ENCODE measurements around the gene TP63.

DNA sequence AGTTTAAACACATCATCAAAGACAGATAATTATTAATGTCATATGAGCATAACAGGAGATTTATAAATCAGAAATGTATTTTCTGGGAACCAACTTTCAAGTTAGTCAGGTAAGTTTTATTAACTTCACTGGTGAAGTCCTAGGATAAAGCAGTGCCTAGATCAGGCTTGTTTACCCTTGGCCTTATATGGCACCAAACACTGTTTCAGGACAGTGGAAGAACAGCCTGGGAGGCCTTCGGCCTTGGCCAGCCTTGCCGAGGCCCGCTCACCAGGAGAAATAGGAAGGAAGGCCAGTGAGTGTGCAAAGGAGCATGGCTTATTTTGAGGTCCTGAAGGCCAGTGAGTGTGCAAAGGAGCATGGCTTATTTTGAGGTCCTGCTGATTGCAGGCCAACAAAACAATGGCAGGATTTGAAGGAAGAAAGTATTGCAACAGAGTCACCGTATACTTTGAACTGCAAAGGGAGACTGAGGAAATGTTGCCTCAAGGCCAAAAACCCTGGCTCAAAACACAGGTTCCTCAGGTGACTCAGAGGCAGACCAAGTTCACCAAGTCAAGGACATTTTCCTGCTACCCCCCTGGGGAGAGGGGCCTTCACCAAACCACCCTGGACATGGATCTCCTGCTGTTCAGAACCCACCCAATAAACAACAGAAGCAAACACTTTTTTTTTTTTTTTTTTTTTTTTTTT lies 174.3 kb downstream of the TP63 start:
- TF ChIP-seq, protein P1, sequence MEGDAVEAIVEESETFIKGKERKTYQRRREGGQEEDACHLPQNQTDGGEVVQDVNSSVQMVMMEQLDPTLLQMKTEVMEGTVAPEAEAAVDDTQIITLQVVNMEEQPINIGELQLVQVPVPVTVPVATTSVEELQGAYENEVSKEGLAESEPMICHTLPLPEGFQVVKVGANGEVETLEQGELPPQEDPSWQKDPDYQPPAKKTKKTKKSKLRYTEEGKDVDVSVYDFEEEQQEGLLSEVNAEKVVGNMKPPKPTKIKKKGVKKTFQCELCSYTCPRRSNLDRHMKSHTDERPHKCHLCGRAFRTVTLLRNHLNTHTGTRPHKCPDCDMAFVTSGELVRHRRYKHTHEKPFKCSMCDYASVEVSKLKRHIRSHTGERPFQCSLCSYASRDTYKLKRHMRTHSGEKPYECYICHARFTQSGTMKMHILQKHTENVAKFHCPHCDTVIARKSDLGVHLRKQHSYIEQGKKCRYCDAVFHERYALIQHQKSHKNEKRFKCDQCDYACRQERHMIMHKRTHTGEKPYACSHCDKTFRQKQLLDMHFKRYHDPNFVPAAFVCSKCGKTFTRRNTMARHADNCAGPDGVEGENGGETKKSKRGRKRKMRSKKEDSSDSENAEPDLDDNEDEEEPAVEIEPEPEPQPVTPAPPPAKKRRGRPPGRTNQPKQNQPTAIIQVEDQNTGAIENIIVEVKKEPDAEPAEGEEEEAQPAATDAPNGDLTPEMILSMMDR (IDR thresholded peaks at IDR 0.05; ENCODE audit: insufficient read depth, low read length), result no peak
- no peak for TF ChIP-seq GABPA (IDR thresholded peaks at IDR 0.05; ENCODE audit: low read depth)
- TF ChIP-seq POLR2AphosphoS5 (IDR thresholded peaks at IDR 0.05; ENCODE audit: low read depth), result no peak
- TF ChIP-seq, protein P2, sequence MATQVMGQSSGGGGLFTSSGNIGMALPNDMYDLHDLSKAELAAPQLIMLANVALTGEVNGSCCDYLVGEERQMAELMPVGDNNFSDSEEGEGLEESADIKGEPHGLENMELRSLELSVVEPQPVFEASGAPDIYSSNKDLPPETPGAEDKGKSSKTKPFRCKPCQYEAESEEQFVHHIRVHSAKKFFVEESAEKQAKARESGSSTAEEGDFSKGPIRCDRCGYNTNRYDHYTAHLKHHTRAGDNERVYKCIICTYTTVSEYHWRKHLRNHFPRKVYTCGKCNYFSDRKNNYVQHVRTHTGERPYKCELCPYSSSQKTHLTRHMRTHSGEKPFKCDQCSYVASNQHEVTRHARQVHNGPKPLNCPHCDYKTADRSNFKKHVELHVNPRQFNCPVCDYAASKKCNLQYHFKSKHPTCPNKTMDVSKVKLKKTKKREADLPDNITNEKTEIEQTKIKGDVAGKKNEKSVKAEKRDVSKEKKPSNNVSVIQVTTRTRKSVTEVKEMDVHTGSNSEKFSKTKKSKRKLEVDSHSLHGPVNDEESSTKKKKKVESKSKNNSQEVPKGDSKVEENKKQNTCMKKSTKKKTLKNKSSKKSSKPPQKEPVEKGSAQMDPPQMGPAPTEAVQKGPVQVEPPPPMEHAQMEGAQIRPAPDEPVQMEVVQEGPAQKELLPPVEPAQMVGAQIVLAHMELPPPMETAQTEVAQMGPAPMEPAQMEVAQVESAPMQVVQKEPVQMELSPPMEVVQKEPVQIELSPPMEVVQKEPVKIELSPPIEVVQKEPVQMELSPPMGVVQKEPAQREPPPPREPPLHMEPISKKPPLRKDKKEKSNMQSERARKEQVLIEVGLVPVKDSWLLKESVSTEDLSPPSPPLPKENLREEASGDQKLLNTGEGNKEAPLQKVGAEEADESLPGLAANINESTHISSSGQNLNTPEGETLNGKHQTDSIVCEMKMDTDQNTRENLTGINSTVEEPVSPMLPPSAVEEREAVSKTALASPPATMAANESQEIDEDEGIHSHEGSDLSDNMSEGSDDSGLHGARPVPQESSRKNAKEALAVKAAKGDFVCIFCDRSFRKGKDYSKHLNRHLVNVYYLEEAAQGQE (IDR thresholded peaks at IDR 0.05; ENCODE audit: insufficient replicate concordance, low read depth), result no peak
- no peak for TF ChIP-seq SPI1 (IDR thresholded peaks at IDR 0.05; ENCODE audit: borderline replicate concordance, low read depth)
